Calu3 (cell line): ENCODE data around the gene ZNF367. TPM values are rescaled to one million over a fixed set of nuclear protein-coding genes. Genes with fewer than 3 reads are reported as not detected.

Source experiments
- BruUV-seq: library from RNA; stranded (reverse); fragments of 400-500 nt; replicated peaks from 2 replicates; lab custom pipeline; 2021; lab: Mats Ljungman, UMichigan
- CTCF ChIA-PET: fragments of 300-600 bp; sonication (Branson Sonifier 250); formaldehyde crosslinking; loops from one replicate; lab custom pipeline; 2022; ENCODE audit warnings: antibody characterized with exemption; lab: Charles Lee
- DNase-seq: peaks from one replicate; pipeline ENCODE4 v3.0.0; 2022
- H3K27ac Mint-ChIP-seq: one replicate; pipeline ENCODE4 v1.8.0; 2022; ENCODE audit warnings: mixed read lengths; ENCODE audit not compliant: unreplicated experiment
- H3K27me3 Mint-ChIP-seq: one replicate; pipeline ENCODE4 v1.8.0; 2022; ENCODE audit warnings: mixed read lengths; ENCODE audit not compliant: unreplicated experiment
- H3K36me3 Mint-ChIP-seq: one replicate; pipeline ENCODE4 v1.8.0; 2022; ENCODE audit warnings: mild to moderate bottlenecking, moderate library complexity, mixed read lengths; ENCODE audit not compliant: insufficient read depth, unreplicated experiment
- H3K4me1 Mint-ChIP-seq: one replicate; pipeline ENCODE4 v1.8.0; 2022; ENCODE audit warnings: mild to moderate bottlenecking, low read depth, mixed read lengths; ENCODE audit not compliant: unreplicated experiment
- H3K4me3 Mint-ChIP-seq: one replicate; pipeline ENCODE4 v1.8.0; 2022; ENCODE audit warnings: mild to moderate bottlenecking, low read depth, moderate library complexity, mixed read lengths; ENCODE audit not compliant: unreplicated experiment
- H3K9me3 Mint-ChIP-seq: one replicate; pipeline ENCODE4 v1.8.0; 2022; ENCODE audit warnings: low read depth, mixed read lengths; ENCODE audit not compliant: unreplicated experiment
- intact Hi-C: fragments of 100-400 bp; cut with micrococcal nuclease; formaldehyde crosslinking; loops from one replicate; pipeline ENCODE4 v1.10.0; 2022; ENCODE audit not compliant: unreplicated experiment
- total RNA-seq: library from RNA; stranded (reverse); gene quantifications from 2 replicates; pipeline ENCODE4 v1.2.3, GENCODE V29; 2022
- TF ChIP-seq, protein P1 (sequence below): fragments of 200-600 bp; IDR thresholded peaks from one replicate; pipeline ENCODE4 v1.8.0; 2022; ENCODE audit warnings: antibody characterized with exemption; ENCODE audit not compliant: unreplicated experiment

Gene ZNF367
- total RNA-seq, 1 experiment from 2014 or later, result 9.6 TPM

DNA sequence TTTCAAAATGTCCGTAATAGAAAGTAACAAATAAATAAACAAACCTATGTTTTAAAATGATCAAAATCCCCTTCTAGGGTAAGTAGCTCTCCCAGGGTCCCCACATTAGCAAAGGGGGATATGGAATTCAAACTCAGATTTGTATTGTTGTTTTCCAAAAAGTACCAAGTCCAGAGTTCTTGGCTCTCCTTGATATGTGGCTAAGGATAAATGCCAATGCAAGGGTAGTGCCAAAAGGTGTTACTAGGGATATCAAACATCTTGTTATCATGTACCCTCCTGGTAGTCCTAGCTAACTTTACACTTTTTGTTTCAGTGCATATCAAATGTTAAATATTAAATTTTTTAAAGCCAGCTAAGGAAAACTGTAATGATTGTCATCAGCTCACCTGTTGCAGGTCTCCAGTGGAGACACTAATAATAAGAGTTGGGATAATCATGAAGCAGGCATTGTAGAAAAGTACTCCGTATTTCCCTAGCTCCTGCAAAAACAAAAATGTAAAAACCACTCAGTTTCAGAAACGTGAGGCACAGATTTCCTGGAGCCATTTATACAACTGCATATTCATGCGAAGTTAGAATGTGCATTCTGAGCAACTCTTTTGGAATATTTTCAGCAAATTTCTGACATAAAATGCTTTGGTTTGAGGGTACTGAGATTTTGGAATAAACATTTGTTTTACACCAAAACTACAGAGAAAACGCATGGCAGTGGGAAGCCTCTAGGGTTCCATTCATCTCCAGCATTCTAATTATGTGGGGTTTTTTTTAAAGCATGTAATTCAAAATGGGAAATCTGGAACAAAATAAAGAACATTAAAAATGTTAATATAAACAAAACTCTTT lies 74.4 kb downstream of the ZNF367 start:
- peak overlapping the region; percentile 39 for H3K27ac Mint-ChIP-seq
- TF ChIP-seq, protein P1, sequence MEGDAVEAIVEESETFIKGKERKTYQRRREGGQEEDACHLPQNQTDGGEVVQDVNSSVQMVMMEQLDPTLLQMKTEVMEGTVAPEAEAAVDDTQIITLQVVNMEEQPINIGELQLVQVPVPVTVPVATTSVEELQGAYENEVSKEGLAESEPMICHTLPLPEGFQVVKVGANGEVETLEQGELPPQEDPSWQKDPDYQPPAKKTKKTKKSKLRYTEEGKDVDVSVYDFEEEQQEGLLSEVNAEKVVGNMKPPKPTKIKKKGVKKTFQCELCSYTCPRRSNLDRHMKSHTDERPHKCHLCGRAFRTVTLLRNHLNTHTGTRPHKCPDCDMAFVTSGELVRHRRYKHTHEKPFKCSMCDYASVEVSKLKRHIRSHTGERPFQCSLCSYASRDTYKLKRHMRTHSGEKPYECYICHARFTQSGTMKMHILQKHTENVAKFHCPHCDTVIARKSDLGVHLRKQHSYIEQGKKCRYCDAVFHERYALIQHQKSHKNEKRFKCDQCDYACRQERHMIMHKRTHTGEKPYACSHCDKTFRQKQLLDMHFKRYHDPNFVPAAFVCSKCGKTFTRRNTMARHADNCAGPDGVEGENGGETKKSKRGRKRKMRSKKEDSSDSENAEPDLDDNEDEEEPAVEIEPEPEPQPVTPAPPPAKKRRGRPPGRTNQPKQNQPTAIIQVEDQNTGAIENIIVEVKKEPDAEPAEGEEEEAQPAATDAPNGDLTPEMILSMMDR, result no peak
- no peaks in the 10 kb centered on the region for H3K27me3 Mint-ChIP-seq
- H3K9me3 Mint-ChIP-seq, result no peaks in the 10 kb centered on the region
- CTCF ChIA-PET, result interaction anchor here (0.6 kb wide), 1 partner anchor 98 kb away, joined by 4 read pairs; no protein-coding TSS in a partner anchor
- H3K4me1 Mint-ChIP-seq, result peaks cover 10% of the 10 kb centered on the region
- H3K4me3 Mint-ChIP-seq, result no peak overlapping the region
- H3K36me3 Mint-ChIP-seq, result peaks cover 23% of the 10 kb centered on the region
- BruUV-seq, result no TSS peak
- DNase-seq, result no peak
- intact Hi-C loops, result no loop called here

DNA sequence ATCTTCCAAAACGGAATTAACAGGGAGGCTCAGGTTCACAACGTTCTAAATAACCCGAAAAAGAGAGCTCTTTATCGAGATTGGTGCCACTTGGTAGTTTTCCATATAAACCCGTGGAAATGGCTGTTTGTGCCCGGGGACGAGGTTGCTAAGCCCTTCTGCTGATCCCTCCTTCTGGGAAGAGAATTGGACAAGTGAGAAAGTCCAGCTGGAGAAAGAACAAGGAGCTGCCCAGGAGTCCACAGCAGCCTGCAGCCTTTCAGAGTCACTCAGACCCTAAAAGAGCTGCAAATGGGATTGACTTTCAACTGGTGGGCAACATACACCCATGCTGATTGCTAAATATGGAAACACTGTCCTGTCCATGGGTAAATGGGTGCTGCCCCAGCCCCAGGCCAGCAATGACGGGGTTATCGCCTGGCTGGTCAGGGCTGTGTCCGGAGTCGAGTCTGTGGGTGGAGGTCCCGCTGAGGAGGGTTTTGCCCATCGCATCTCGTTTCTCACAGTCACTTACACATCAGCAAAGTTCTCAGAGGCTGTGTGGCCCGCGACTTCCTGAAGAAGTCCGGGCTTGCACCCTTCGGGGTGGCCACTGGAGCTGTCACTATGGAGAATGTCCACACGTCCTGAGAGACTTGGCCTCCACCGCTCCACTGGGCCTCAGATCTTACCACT lies 75.5 kb downstream of the ZNF367 start:
- CTCF ChIA-PET, result no interaction called here
- TF ChIP-seq, protein P1, result no peak
- BruUV-seq, result no TSS peak
- Mint-ChIP-seq H3K27ac (no peak overlapping the region), H3K36me3 (peaks cover 23% of the 10 kb centered on the region), H3K4me1 (peaks cover 10% of the 10 kb centered on the region), H3K9me3 (no peaks in the 10 kb centered on the region), H3K27me3 (no peaks in the 10 kb centered on the region), H3K4me3 (no peak overlapping the region)
- intact Hi-C loops, result no loop called here
- no peak for DNase-seq

DNA sequence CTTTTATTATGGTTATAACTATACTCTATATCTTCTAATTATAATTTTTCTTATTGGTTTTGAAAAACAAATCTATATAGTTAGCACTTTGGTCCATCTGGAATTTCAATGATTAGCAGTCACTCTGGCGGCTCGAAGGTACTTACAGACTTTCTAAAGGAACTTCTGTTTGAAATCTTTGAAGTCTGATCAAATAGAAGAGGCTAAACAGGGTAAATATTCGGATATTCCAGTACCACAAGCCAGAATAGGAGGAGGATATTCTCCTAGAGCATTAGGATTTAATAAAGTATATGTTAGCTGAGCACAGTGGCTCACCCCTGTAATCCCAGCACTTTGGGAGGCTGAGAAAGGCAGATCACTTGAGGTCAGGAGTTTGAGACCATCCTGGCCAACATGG lies 77.5 kb downstream of the ZNF367 start:
- H3K9me3 Mint-ChIP-seq, result no peaks in the 10 kb centered on the region
- H3K27me3 Mint-ChIP-seq, result no peaks in the 10 kb centered on the region
- intact Hi-C loops, result no loop called here
- peaks cover 22% of the 10 kb centered on the region for H3K36me3 Mint-ChIP-seq
- no peak overlapping the region for H3K4me3 Mint-ChIP-seq
- CTCF ChIA-PET, result no interaction called here
- no TSS peak for BruUV-seq
- no peak overlapping the region for H3K27ac Mint-ChIP-seq
- TF ChIP-seq, protein P1, result no peak
- H3K4me1 Mint-ChIP-seq, result peaks cover 4% of the 10 kb centered on the region
- no peak for DNase-seq

DNA sequence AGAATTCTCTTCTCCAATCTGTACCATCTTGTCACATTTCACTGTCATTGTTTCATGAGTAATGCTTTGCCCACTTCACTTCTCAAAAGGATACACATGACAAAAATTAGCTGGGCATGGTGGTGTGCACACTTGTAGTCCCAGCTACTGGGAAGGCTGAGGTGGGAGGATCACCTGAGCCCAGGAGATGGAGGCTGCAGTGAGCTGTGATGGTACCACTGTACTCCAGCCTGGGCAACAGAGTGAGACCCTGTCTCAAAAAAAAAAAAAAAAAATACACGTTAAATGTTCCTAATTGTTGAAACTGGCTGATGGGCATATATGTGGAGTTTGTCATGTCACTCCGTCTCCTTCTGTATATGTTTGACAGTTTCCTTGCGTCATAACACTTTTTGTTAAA lies 79.9 kb downstream of the ZNF367 start:
- no TSS peak for BruUV-seq
- no peaks in the 10 kb centered on the region for H3K9me3 Mint-ChIP-seq
- H3K4me3 Mint-ChIP-seq, result no peak overlapping the region
- H3K27me3 Mint-ChIP-seq, result no peaks in the 10 kb centered on the region
- no peak for DNase-seq
- CTCF ChIA-PET, result no interaction called here
- TF ChIP-seq, protein P1, result no peak
- H3K36me3 Mint-ChIP-seq, result peaks cover 21% of the 10 kb centered on the region
- H3K4me1 Mint-ChIP-seq, result peaks cover 8% of the 10 kb centered on the region
- no peak overlapping the region for H3K27ac Mint-ChIP-seq
- intact Hi-C loops, result loop anchor here (10.0 kb wide), 1 partner anchor 327 kb away; no protein-coding TSS in a partner anchor

Other genes with a start within 250 kb of the ZNF367 start
- gene HSD17B3, start 116.2 kb downstream of the ZNF367 start, total RNA-seq, result 1.2 and 1.5 TPM in 2 replicates
- gene SLC35D2, start 34.7 kb downstream of the ZNF367 start, total RNA-seq, result 20.1 and 21.6 TPM in 2 replicates
- gene HABP4, start 31.8 kb upstream of the ZNF367 start, total RNA-seq, result 9.8 and 11.6 TPM in 2 replicates
- gene CDC14B, start 201.5 kb upstream of the ZNF367 start, total RNA-seq, result 26.4 and 29.8 TPM in 2 replicates
- gene PRXL2C, start 236.9 kb upstream of the ZNF367 start, total RNA-seq, result 10.5 and 10.8 TPM in 2 replicates